OCI-LY3 (cell line): Measurements from ENCODE around the gene CELF2.
A peak's percentile ranks its signal among the peaks of the same experiment; 100 is the strongest.

ENCODE experiments used
- H2AFZ ChIP-seq: fragments of 200-600, 300-600 bp; shearing (Covaris generic); 2 replicates; pipeline ENCODE4 v1.6.0; 2014; ENCODE audit warnings: antibody characterized with exemption, low read depth, low read length
- H3K27ac ChIP-seq: fragments of 200-600, 300-600 bp; sonication (generic); 2 replicates; pipeline ENCODE4 v1.5.1; 2014; ENCODE audit warnings: mild to moderate bottlenecking, low read length, moderate library complexity, mixed read lengths
- H3K27me3 ChIP-seq: fragments of 200-600, 300-600 bp; sonication (generic); 2 replicates; pipeline ENCODE4 v1.6.1; 2014; ENCODE audit warnings: low read depth, low read length, mixed read lengths
- H3K36me3 ChIP-seq: fragments of 200-600, 300-600 bp; sonication (generic); replicated peaks from 2 replicates; pipeline ENCODE3; 2014; ENCODE audit warnings: low read depth, low read length, mixed read lengths
- H3K4me1 ChIP-seq: fragments of 300-600, 200-600 bp; sonication (generic); 2 replicates; pipeline ENCODE4 v1.6.1; 2014; ENCODE audit warnings: low read length, mixed read lengths
- H3K4me2 ChIP-seq: fragments of 200-600, 300-600 bp; sonication (generic); 2 replicates; pipeline ENCODE4 v1.6.1; 2014; ENCODE audit warnings: low read length, mixed read lengths
- H3K4me3 ChIP-seq: fragments of 300-600, 200-600 bp; sonication (generic); 2 replicates; pipeline ENCODE4 v1.5.1; 2014; ENCODE audit warnings: antibody characterized with exemption, mild to moderate bottlenecking, low read length, moderate library complexity
- H3K79me2 ChIP-seq: fragments of 300-600, 200-600 bp; shearing (Covaris generic); 2 replicates; pipeline ENCODE4 v1.6.1; 2014; ENCODE audit warnings: mild to moderate bottlenecking, low read length, mixed read lengths
- H3K9ac ChIP-seq: fragments of 300-600, 200-600 bp; shearing (Covaris generic); 2 replicates; pipeline ENCODE4 v1.6.0; 2014; ENCODE audit warnings: mild to moderate bottlenecking, low read length, moderate library complexity
- H3K9me3 ChIP-seq: fragments of 200-600, 300-600 bp; shearing (Covaris generic); 2 replicates; pipeline ENCODE4 v1.6.1; 2014; ENCODE audit warnings: low read length, mixed read lengths; ENCODE audit not compliant: insufficient read depth
- H4K20me1 ChIP-seq: fragments of 200-600, 300-600 bp; sonication (generic); 2 replicates; pipeline ENCODE4 v1.6.1; 2016; ENCODE audit warnings: low read length, mixed read lengths; ENCODE audit not compliant: insufficient read depth
- CTCF ChIP-seq: fragments of 200-600, 300-600 bp; sonication (generic); IDR thresholded peaks from 2 replicates; pipeline ENCODE4 v1.5.1; 2014; ENCODE audit warnings: antibody characterized with exemption, low read length, low read depth
- EZH2phosphoT487 ChIP-seq: fragments of 200-600 bp; shearing (Covaris generic); IDR thresholded peaks from 2 replicates; pipeline ENCODE4 v1.6.1; 2018; ENCODE audit warnings: antibody characterized with exemption, mixed run types, low read depth

The CELF2 gene

GRCh38 chr10:11243425-11244222 lies 226.0 kb downstream of the CELF2 start:
- H2AFZ ChIP-seq: no peak overlapping the region
- peaks cover 21% of the 10 kb centered on the region for H3K27me3 ChIP-seq
- H3K4me2 ChIP-seq: peak overlapping the region; percentile 95
- H3K27ac ChIP-seq: peak overlapping the region; percentile 70
- no peak for TF ChIP-seq EZH2phosphoT487
- no peak for TF ChIP-seq CTCF
- no peaks in the 10 kb centered on the region for H3K9me3 ChIP-seq
- no peaks in the 10 kb centered on the region for H3K79me2 ChIP-seq
- peaks cover 62% of the 10 kb centered on the region for H3K4me1 ChIP-seq
- peak overlapping the region; percentile 29; the same call in 1 of the 2 replicates for H3K9ac ChIP-seq
- H4K20me1 ChIP-seq: no peaks in the 10 kb centered on the region
- no peaks in the 10 kb centered on the region for H3K36me3 ChIP-seq
- peak overlapping the region; percentile 74 for H3K4me3 ChIP-seq

- Histone ChIP-seq H3K27ac (peak overlapping the region; percentile 65), H3K9ac (peak overlapping the region; percentile 34; the same call in 1 of the 2 replicates), H2AFZ (no peak overlapping the region), H3K4me3 (peak overlapping the region; percentile 70), H3K79me2 (no peaks in the 10 kb centered on the region), H3K36me3 (no peaks in the 10 kb centered on the region), H3K4me1 (peaks cover 76% of the 10 kb centered on the region), H3K9me3 (no peaks in the 10 kb centered on the region), H4K20me1 (no peaks in the 10 kb centered on the region), H3K27me3 (peaks cover 15% of the 10 kb centered on the region), H3K4me2 (peak overlapping the region; percentile 95)
- TF ChIP-seq CTCF (no peak), EZH2phosphoT487 (no peak)
Observed at GRCh38 chr10:11245095-11245479, 227.4 kb downstream of the CELF2 start.

GRCh38 chr10:11245510-11245909 lies 227.8 kb downstream of the CELF2 start:
- peak overlapping the region; percentile 65 for H3K27ac ChIP-seq
- peak overlapping the region; percentile 34; the same call in 1 of the 2 replicates for H3K9ac ChIP-seq
- no peaks in the 10 kb centered on the region for H4K20me1 ChIP-seq
- H3K27me3 ChIP-seq: peaks cover 18% of the 10 kb centered on the region
- no peaks in the 10 kb centered on the region for H3K79me2 ChIP-seq
- no peak for TF ChIP-seq EZH2phosphoT487
- TF ChIP-seq CTCF: no peak
- H3K4me2 ChIP-seq: peak overlapping the region; percentile 95
- no peaks in the 10 kb centered on the region for H3K9me3 ChIP-seq
- H3K4me1 ChIP-seq: peaks cover 77% of the 10 kb centered on the region
- peak overlapping the region; percentile 70 for H3K4me3 ChIP-seq
- no peak overlapping the region for H2AFZ ChIP-seq
- no peaks in the 10 kb centered on the region for H3K36me3 ChIP-seq

- Histone ChIP-seq H3K36me3 (no peaks in the 10 kb centered on the region), H3K4me1 (peaks cover 77% of the 10 kb centered on the region), H3K9ac (peak overlapping the region; percentile 15; the same call in 1 of the 2 replicates), H4K20me1 (0 out of 2 replicates have a peak, but pooled peaks cover 3% of the 10 kb centered on the region), H3K9me3 (no peaks in the 10 kb centered on the region), H3K27ac (no peak overlapping the region), H2AFZ (no peak overlapping the region), H3K27me3 (peaks cover 18% of the 10 kb centered on the region), H3K79me2 (no peaks in the 10 kb centered on the region), H3K4me3 (peak overlapping the region; percentile 70), H3K4me2 (peak overlapping the region; percentile 95)
- TF ChIP-seq EZH2phosphoT487: no peak
- no peak for TF ChIP-seq CTCF
Observed at GRCh38 chr10:11245981-11246590, 228.4 kb downstream of the CELF2 start.
